GM18868 (cell line): ENCODE measurements around the gene MIPOL1.

Experiments used
- ATAC-seq: cut with Tn5 transposase; IDR thresholded peaks from one replicate; pipeline ENCODE4 v1.9.1; 2021; ENCODE audit warnings: mild to moderate bottlenecking, moderate library complexity; ENCODE audit not compliant: unreplicated experiment

The MIPOL1 gene

GRCh38 chr14:37594238-37594970, 396.7 kb downstream of the MIPOL1 start:
- ATAC-seq = no peak

DNA sequence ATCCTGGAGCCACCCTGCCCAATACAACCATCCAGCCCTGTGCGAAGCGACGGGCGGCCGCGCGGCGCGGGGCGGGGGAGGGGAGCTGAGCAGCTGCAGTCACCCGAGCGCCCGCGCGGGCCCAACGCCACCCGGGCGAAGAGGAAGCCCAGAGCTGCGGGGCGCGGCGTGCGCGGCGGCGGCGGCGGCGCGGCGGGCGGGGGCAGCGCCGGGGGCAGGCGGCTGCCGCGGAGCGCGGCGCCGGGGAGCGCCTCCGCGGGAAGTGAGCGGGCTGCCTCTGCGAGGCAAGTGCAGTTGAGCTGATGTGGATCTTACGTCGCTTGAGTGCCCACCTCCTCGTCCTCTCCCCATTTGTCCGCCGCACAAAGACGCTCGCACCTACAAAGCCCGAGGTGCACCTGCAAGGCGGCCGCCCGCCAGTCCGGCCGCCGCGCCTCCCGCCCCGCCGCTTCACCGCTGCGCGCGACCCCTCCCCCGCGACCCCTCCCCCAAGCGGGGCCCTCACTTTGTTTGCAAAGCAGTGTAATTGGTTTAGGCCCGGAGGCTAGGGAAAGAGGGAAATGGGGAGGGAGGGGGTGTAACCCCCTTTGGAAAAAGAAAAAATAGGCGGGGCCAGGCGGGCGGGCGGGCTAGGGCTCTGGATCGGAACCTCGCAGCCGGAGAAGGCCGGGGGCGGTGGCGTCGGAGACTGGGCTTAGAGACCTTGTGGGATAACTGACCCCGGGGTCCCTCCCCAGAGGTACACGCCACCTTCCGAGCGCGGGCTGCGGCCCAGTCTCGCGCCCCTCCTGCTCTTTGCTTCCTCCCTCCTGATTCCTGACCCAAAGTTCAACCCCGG, 397.5 kb downstream of the MIPOL1 start, which contains the start of the genes FOXA1 and TTC6:
FOXA1 (minus strand) TSS at position 279 of the 838 bp plus-strand sequence; CDS start at position 2, 277 bp downstream.
TTC6 (plus strand) TSS at position 659 of the 838 bp plus-strand sequence. CDS start 26,436 bp downstream, outside the sequence.
- no peak for ATAC-seq

- peak; percentile 87 for ATAC-seq
These were observed 398.3 kb downstream of the MIPOL1 start for GRCh38 chr14:37595809-37596621.

DNA sequence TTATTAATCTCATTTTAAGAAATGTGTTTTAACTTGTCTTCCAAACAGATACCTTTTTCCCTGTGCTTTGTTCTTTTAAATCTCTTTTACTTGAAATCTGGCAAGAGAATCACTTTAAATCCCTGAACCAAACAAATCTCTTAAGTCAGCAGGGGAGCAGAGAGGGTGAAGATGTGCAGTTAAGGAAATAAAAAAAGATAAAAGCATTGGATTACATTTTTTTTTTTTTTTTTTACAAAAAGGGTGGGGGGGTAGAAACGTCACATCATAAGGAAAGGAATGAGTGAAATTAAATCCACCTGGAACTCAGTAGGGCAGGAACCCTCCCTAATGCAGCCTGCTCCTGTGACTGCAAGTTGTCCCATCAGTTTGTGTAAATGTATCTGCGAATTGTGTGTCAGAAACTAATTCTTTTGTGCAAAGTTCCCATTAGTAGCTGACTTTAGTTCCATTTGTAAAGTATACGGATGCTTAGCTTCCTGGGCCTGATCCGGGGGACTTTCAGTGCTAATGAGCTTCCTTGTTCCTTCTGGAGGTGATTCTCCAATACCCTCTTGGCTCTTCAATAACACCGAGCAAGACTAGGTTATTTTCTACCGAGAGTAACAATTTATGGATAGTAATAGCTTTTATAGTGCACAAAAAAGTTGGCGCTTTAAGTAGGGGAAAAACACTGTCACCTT, 399.2 kb downstream of the MIPOL1 start:
- no peak for ATAC-seq

DNA sequence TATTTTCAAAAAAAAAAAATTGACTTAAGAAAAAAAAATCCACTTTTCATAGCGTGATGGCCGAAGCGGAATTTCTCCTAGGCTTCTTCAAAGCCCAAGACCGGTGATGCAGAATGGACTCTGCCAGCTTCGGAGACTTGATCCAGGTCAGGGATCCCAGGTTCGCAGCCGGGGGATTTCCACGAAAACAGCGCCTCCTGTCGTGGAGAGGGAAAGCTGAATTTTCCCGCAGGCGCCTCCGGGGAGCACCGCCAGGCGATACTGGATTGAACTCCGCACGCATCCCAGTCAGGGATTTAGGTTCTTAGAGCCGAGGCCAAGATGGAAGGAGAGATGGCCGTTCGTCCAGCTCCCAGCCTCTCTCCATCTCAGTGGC, 399.8 kb downstream of the MIPOL1 start:
- ATAC-seq = no peak

- ATAC-seq = no peak
These were observed 400.4 kb downstream of the MIPOL1 start for GRCh38 chr14:37597914-37598746.

DNA sequence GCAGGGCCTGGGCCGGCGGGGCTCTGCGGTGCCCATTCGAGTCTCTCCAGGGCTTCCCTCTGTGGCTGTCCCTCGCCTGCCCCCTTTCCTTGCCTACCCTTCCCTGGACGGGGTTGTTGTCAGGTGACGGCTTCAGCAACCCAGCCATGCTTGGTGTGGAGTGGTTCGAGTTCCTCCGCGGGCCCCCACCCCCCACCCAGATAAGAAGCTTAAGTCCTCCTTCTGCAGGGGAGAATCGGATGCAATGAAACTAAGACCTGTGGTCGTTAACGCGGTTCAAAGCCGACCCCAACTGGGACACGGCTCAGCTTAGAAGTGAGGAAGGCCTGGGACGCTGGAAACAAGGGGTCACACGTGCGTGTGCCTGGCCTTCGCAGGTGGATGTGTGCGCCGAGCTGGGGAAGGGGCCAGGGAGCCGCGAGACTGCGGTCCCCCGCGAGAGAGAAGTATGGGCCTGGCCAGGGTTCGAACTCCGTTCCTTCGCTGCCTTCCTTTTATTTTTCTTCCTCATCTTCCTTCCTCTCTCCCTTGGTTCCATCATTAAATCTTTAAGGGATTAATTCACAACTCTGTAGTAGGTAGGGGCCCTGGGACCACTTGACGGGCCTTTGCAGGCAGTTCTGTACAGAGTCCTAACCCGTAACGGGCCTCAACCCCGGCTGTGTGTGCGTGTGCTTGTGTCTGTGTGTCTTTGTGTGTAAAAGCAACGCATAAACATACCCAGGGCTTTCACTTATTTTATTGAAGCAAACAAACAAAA, 401.2 kb downstream of the MIPOL1 start:
- no peak for ATAC-seq

DNA sequence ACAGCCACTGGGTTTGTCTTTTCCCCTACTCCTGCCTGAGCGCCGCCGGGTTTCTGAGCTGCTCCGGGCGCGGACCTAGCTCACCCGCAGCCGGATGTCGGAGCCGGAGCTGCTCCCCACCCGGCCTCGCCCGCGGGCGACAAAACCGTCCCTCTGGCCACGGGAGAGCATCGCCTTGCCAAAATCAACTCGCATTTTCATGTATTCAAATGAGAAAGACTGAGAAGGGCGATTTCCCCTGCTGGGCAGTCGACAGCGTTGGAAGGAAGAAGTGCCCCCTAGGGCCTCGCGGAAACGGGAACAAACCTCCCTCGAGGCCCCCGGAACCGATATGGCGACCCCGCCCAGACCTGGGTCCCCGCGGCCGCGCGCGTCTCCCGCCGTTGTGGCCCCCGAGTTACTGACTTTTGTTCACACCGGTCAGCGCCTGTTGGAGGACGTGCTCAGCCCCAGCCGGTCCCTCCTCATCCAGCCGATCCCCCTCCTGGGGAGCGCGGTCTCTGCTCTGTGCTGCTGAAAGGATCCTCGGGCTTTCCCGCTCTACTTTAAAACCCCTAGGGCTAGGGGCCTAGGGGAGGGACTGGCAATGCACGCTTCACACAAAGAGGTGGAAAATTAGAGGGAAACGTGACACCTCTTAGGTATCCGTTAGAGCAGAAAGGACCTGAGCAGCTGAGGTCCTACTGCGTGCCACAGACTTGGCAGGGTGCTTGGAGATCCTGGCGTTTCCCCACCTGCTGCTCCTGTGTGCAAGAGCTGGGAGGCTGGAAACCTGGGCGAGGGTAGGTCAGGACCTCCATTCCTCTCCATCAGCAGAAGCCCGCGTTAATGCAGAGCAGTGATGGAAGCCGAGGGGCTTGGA, 402.0 kb downstream of the MIPOL1 start:
- ATAC-seq = no peak

GRCh38 chr14:37600880-37601741, 403.4 kb downstream of the MIPOL1 start:
- ATAC-seq = no peak

- ATAC-seq = no peak
These were observed 404.1 kb downstream of the MIPOL1 start for GRCh38 chr14:37601865-37602264.
